ENCODE data around the gene SMAGP.
"Not testable (repeated sequence)": the region's sequence is repeated elsewhere in the genome, so short reads cannot be mapped to it uniquely, and the experiment has no call there.

Gene SMAGP

GRCh38 chr12:51225771-51226170, 44.4 kb downstream of the SMAGP start:
- Histone ChIP-seq H3K4me3 (ENCODE audit: insufficient read depth, low read depth, low read length) (no peak overlapping the region), H3K4me1 (ENCODE audit: control insufficient read depth, insufficient read depth, low read length) (no peaks in the 10 kb centered on the region), H3K27ac (ENCODE audit: insufficient read depth, low read depth, low read length, poor library complexity, severe bottlenecking) (no peak overlapping the region), H3K9me3 (ENCODE audit: control insufficient read depth, low read length) (no peaks in the 10 kb centered on the region), H3K36me3 (ENCODE audit: control insufficient read depth, insufficient read depth, low read length) (no peaks in the 10 kb centered on the region), H3K27me3 (ENCODE audit: control insufficient read depth, insufficient read depth, low read length, poor library complexity, severe bottlenecking) (no peaks in the 10 kb centered on the region)
- 67 to 100% methylated on average over 1 to 2 of the region's 2 CpGs for WGBS, 2 experiments

GRCh38 chr12:51225234-51225633, 45.0 kb downstream of the SMAGP start:
- Histone ChIP-seq H3K27ac (ENCODE audit: insufficient read depth, low read depth, low read length, poor library complexity, severe bottlenecking) (no peak overlapping the region), H3K4me3 (ENCODE audit: insufficient read depth, low read depth, low read length) (no peak overlapping the region), H3K27me3 (ENCODE audit: control insufficient read depth, insufficient read depth, low read length, poor library complexity, severe bottlenecking) (no peaks in the 10 kb centered on the region), H3K36me3 (ENCODE audit: control insufficient read depth, insufficient read depth, low read length) (no peaks in the 10 kb centered on the region), H3K4me1 (ENCODE audit: control insufficient read depth, insufficient read depth, low read length) (no peaks in the 10 kb centered on the region), H3K9me3 (ENCODE audit: control insufficient read depth, low read length) (no peaks in the 10 kb centered on the region)
- 73 to 79% methylated on average over 4 of the region's 4 CpGs for WGBS, 2 experiments

GRCh38 chr12:51224625-51225024, 45.6 kb downstream of the SMAGP start:
- Histone ChIP-seq H3K36me3 (ENCODE audit: control insufficient read depth, insufficient read depth, low read length) (no peaks in the 10 kb centered on the region), H3K27me3 (ENCODE audit: control insufficient read depth, insufficient read depth, low read length, poor library complexity, severe bottlenecking) (no peaks in the 10 kb centered on the region), H3K4me3 (ENCODE audit: insufficient read depth, low read depth, low read length) (no peak overlapping the region), H3K4me1 (ENCODE audit: control insufficient read depth, insufficient read depth, low read length) (no peaks in the 10 kb centered on the region), H3K9me3 (ENCODE audit: control insufficient read depth, low read length) (no peaks in the 10 kb centered on the region), H3K27ac (ENCODE audit: insufficient read depth, low read depth, low read length, poor library complexity, severe bottlenecking) (no peak overlapping the region)
- WGBS, 2 experiments, result 90 to 94% methylated on average over 3 of the region's 3 CpGs

- Histone ChIP-seq H3K4me3 (ENCODE audit: insufficient read depth, low read depth, low read length) (no peak overlapping the region), H3K4me1 (ENCODE audit: control insufficient read depth, insufficient read depth, low read length) (peaks cover 7% of the 10 kb centered on the region), H3K9me3 (ENCODE audit: control insufficient read depth, low read length) (no peaks in the 10 kb centered on the region), H3K27me3 (ENCODE audit: control insufficient read depth, insufficient read depth, low read length, poor library complexity, severe bottlenecking) (peaks cover 7% of the 10 kb centered on the region), H3K27ac (ENCODE audit: insufficient read depth, low read depth, low read length, poor library complexity, severe bottlenecking) (no peak overlapping the region), H3K36me3 (ENCODE audit: control insufficient read depth, insufficient read depth, low read length) (no peaks in the 10 kb centered on the region)
- 91 to 97% methylated on average over 6 to 7 of the region's 7 CpGs for WGBS, 2 experiments
These were observed 47.8 kb downstream of the SMAGP start for GRCh38 chr12:51222461-51222860.

- not testable (repeated sequence) for H3K27me3 ChIP-seq (ENCODE audit: control insufficient read depth, insufficient read depth, low read length, poor library complexity, severe bottlenecking); H3K36me3 ChIP-seq (ENCODE audit: control insufficient read depth, insufficient read depth, low read length); H3K27ac ChIP-seq (ENCODE audit: insufficient read depth, low read depth, low read length, poor library complexity, severe bottlenecking); H3K9me3 ChIP-seq (ENCODE audit: control insufficient read depth, low read length); H3K4me1 ChIP-seq (ENCODE audit: control insufficient read depth, insufficient read depth, low read length); H3K4me3 ChIP-seq (ENCODE audit: insufficient read depth, low read depth, low read length)
- 91 to 92% methylated on average over 9 to 10 of the region's 12 CpGs for whole genome bisulfite sequencing, 2 experiments
These were observed 50.4 kb downstream of the SMAGP start for GRCh38 chr12:51219857-51220256.

GRCh38 chr12:51219322-51219721, 50.9 kb downstream of the SMAGP start:
- no peak overlapping the region for H3K4me3 ChIP-seq (ENCODE audit: insufficient read depth, low read depth, low read length)
- H3K27me3 ChIP-seq (ENCODE audit: control insufficient read depth, insufficient read depth, low read length, poor library complexity, severe bottlenecking), result peaks cover 7% of the 10 kb centered on the region
- peaks cover 7% of the 10 kb centered on the region for H3K4me1 ChIP-seq (ENCODE audit: control insufficient read depth, insufficient read depth, low read length)
- H3K36me3 ChIP-seq (ENCODE audit: control insufficient read depth, insufficient read depth, low read length), result no peaks in the 10 kb centered on the region
- H3K9me3 ChIP-seq (ENCODE audit: control insufficient read depth, low read length), result no peaks in the 10 kb centered on the region
- no peak overlapping the region for H3K27ac ChIP-seq (ENCODE audit: insufficient read depth, low read depth, low read length, poor library complexity, severe bottlenecking)
- 84 to 94% methylated on average over 5 of the region's 5 CpGs for WGBS, 2 experiments

- Histone ChIP-seq H3K4me3 (ENCODE audit: insufficient read depth, low read depth, low read length) (peak overlapping the region; percentile 66), H3K27me3 (ENCODE audit: control insufficient read depth, insufficient read depth, low read length, poor library complexity, severe bottlenecking) (peaks cover 7% of the 10 kb centered on the region), H3K27ac (ENCODE audit: insufficient read depth, low read depth, low read length, poor library complexity, severe bottlenecking) (no peak overlapping the region), H3K9me3 (ENCODE audit: control insufficient read depth, low read length) (no peaks in the 10 kb centered on the region), H3K4me1 (ENCODE audit: control insufficient read depth, insufficient read depth, low read length) (peaks cover 7% of the 10 kb centered on the region), H3K36me3 (ENCODE audit: control insufficient read depth, insufficient read depth, low read length) (no peaks in the 10 kb centered on the region)
- WGBS, 2 experiments, result 46 to 50% methylated on average over 10 of the region's 10 CpGs
These were observed 51.5 kb downstream of the SMAGP start for GRCh38 chr12:51218607-51219161.

- Histone ChIP-seq H3K4me1 (ENCODE audit: control insufficient read depth, insufficient read depth, low read length) (peaks cover 7% of the 10 kb centered on the region), H3K36me3 (ENCODE audit: control insufficient read depth, insufficient read depth, low read length) (no peaks in the 10 kb centered on the region), H3K4me3 (ENCODE audit: insufficient read depth, low read depth, low read length) (peak within 1 kb of the TSS; percentile 66), H3K27ac (ENCODE audit: insufficient read depth, low read depth, low read length, poor library complexity, severe bottlenecking) (peak within 1 kb of the TSS; percentile 48), H3K27me3 (ENCODE audit: control insufficient read depth, insufficient read depth, low read length, poor library complexity, severe bottlenecking) (peaks cover 7% of the 10 kb centered on the region), H3K9me3 (ENCODE audit: control insufficient read depth, low read length) (no peaks in the 10 kb centered on the region)
- 7 to 9% methylated on average over 33 to 35 of the region's 35 CpGs for WGBS, 2 experiments
These were observed 52.1 kb downstream of the SMAGP start, which contains the start of gene POU6F1 for GRCh38 chr12:51217968-51218606. TSS of gene POU6F1 (minus strand) at chr12:51218062. CDS start at chr12:51206836, 11,226 bp downstream.

- peaks cover 7% of the 10 kb centered on the region for H3K4me1 ChIP-seq (ENCODE audit: control insufficient read depth, insufficient read depth, low read length)
- 1% methylated on average over 70 to 76 of the region's 81 CpGs for WGBS, 2 experiments
- peak overlapping the region; percentile 48 for H3K27ac ChIP-seq (ENCODE audit: insufficient read depth, low read depth, low read length, poor library complexity, severe bottlenecking)
- peak overlapping the region; percentile 66 for H3K4me3 ChIP-seq (ENCODE audit: insufficient read depth, low read depth, low read length)
- no peaks in the 10 kb centered on the region for H3K36me3 ChIP-seq (ENCODE audit: control insufficient read depth, insufficient read depth, low read length)
- peaks cover 7% of the 10 kb centered on the region for H3K27me3 ChIP-seq (ENCODE audit: control insufficient read depth, insufficient read depth, low read length, poor library complexity, severe bottlenecking)
- no peaks in the 10 kb centered on the region for H3K9me3 ChIP-seq (ENCODE audit: control insufficient read depth, low read length)
These were observed 52.9 kb downstream of the SMAGP start for GRCh38 chr12:51217133-51217967.

- Histone ChIP-seq H3K27ac (ENCODE audit: insufficient read depth, low read depth, low read length, poor library complexity, severe bottlenecking) (no peak overlapping the region), H3K9me3 (ENCODE audit: control insufficient read depth, low read length) (no peaks in the 10 kb centered on the region), H3K36me3 (ENCODE audit: control insufficient read depth, insufficient read depth, low read length) (no peaks in the 10 kb centered on the region), H3K4me3 (ENCODE audit: insufficient read depth, low read depth, low read length) (peak overlapping the region; percentile 66), H3K27me3 (ENCODE audit: control insufficient read depth, insufficient read depth, low read length, poor library complexity, severe bottlenecking) (peaks cover 7% of the 10 kb centered on the region), H3K4me1 (ENCODE audit: control insufficient read depth, insufficient read depth, low read length) (peaks cover 7% of the 10 kb centered on the region)
- 30 to 40% methylated on average over 5 of the region's 7 CpGs for WGBS, 2 experiments
These were observed 53.6 kb downstream of the SMAGP start for GRCh38 chr12:51216642-51217041.

Data from ectodermal cell (in vitro differentiated cells).